Mesenteric fat pad (tissue), 1 donor: ENCODE data around the gene AMFR. TPM values are rescaled to one million over a fixed set of nuclear protein-coding genes. Genes with fewer than 3 reads are reported as not detected.
"Not testable (repeated sequence)": the region's sequence is repeated elsewhere in the genome, so short reads cannot be mapped to it uniquely, and the experiment has no call there.

Experiments
- DNase-seq: peaks from one replicate; pipeline ENCODE4 v3.0.0-alpha.2; 2020; ENCODE audit warnings: low spot score
- total RNA-seq: library from RNA; stranded (reverse); fragmentation: NEBNext Ultra II Directional; extraction: Animal tissue kit (Norgen Biotek cat#: 25700); gene quantifications from one replicate; pipeline ENCODE4 v1.2.1, GENCODE V29; 2021
- donor health status: DM: yes; HTN: yes; CAD: no.

AMFR gene
- total RNA-seq, 1 donor from 2014 or later: 113 TPM

DNA sequence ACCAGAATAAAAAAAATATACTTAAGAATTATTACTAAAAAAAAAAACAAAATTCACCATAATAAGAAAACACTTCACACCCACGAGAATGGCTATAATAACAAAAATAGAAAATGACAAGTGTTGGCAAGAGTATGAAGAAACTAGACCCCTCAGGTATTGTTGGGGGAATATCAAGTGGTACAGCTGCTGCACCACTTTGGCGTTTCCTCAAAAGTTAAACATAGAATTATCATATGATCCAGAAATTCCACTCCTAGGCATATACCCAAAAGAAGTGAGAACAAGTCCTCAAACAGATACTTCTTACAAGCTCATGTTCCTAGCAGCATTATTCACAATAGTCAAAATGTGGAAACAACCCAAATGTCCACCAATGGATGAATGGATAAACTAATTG, 26.3 kb downstream of the AMFR start:
- DNase-seq: no peak

DNA sequence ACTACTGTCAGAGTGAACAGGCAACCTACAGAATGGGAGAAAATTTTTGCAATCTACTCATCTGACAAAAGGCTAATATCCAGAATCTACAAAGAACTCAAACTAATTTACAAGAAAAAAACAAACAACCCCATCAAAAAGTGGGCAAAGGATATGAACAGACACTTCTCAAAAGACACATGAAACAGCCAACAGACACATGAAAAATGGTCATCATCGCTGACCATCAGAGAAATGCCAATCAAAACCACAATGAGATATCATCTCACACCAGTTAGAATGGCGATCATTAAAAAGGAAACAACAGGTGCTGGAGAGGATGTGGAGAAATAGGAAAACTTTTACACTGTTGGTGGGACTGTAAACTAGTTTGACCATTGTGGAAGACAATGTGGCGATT, 28.6 kb downstream of the AMFR start:
- DNase-seq: not testable (repeated sequence)

DNA sequence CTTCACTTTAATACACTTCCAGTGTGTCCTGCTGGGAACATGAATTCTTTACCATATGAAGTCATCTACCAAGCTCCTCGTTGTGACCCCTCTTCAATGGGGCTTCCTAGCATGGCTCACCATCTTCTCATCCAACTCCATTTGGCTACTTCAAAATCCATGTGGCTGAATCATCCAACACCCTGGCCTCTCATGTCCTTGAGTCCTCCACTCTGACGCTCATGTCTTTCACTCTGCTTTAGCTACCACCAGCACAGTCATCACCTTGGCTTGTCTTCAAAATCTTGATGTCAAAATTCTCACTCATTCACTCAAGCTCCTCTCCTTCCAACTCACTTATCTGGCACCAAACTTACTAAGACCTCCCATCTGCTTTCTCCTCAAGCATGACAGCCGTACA, 35.8 kb downstream of the AMFR start:
- no peak for DNase-seq

DNA sequence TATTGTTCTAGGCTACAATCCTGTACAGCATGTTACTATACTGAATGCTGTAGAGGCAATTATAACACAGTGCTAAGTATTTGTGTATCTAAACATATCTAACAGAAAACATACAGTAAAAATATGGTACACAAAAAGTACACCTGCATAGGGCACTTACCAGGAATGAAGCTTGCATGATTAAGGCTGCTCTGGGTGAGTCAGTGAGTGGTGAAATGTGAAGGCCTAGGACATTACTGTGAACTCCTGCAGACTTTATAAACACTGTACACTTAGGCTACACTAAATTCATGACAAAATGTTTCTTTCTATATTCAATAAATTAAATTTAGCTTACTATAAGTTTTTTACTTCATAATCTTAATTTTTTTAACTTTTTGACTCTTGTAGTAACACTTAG, 37.1 kb downstream of the AMFR start:
- no peak for DNase-seq

DNA sequence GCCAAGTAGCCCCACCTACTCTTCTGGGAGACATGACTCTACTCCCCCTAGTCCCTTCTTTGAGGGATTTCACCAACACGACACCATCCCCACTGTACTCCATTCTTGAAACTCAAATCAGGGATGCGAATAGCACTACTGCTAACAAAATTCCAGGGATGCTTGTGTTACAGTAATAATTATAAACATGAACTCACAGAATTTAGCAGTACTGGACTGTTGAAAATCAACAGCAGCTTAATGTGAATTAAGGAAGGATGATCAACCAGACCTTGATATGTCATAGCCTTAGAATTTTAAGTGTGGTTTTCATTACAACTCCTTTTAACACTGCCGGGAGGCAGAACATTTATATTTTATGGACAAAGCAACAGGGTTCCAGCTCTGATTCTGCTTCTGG, 37.9 kb downstream of the AMFR start:
- DNase-seq: no peak

DNA sequence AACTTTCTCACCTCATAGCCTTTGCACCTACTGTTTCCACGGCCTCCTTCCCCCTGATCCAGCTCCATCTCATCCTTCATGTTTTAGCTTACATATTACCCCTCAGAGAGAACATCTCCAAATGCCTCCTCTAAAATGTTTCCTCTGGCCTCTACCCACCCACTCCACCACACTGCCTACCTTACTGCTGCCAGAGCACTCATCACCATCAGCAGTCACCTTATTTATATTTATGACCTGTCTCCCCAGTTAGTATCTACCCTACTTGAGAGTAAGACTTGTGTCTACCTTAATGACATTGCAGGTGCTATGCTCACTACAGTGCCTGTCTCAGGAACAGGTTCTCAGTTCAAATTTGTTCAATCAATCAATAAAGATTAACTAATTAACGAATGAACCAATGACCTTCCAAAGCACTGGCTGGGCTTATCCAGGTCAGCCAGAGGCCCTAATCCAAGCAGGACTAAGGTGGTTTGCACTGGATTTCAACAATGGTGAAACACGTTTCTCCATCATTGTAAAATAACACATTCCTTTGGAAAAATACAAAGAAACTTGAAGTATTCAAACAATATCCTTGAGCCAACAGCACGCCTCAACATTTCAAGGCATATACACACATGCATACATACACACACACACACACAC, 41.1 kb downstream of the AMFR start:
- DNase-seq: no peak

DNA sequence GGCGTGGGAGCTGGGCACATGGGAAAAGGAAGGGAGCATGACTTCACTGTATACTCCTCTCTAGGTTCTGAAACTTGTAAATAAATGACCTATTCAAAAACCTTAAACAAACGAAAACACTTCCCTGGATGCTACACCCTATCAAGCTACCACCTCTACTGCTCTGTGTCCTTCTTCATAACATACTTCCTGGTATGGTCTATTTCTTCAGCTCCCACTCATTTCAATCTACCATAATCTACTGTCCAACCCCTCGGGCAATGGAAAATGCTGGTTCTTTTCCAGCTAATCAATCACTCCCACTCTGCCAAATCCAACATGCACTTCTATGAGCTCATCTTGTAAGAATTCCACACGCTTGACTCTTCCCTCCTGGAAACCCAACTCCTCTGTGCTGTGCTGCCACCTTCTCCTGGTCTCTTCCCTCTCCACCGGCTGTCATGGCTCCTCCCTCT, 42.4 kb downstream of the AMFR start:
- no peak for DNase-seq

DNA sequence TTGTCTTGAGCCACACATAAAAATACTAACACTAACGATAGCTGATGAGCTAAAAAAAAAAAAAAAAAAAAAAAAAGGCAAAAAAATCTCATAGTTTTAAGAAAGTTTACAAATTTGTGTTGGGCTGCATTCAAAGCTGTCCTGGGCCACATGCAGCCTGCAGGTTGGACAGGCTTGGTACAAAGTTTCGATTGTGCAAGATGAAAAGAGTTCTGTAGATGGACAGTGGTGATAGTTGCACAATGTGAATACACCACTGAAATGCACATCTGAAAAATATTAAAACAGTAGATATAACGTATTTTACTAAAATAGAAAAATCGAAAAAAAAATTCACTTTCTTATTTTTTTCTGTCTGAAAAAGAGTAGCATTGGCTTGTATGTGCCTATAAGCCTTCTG, 42.9 kb downstream of the AMFR start:
- DNase-seq: no peak

DNA sequence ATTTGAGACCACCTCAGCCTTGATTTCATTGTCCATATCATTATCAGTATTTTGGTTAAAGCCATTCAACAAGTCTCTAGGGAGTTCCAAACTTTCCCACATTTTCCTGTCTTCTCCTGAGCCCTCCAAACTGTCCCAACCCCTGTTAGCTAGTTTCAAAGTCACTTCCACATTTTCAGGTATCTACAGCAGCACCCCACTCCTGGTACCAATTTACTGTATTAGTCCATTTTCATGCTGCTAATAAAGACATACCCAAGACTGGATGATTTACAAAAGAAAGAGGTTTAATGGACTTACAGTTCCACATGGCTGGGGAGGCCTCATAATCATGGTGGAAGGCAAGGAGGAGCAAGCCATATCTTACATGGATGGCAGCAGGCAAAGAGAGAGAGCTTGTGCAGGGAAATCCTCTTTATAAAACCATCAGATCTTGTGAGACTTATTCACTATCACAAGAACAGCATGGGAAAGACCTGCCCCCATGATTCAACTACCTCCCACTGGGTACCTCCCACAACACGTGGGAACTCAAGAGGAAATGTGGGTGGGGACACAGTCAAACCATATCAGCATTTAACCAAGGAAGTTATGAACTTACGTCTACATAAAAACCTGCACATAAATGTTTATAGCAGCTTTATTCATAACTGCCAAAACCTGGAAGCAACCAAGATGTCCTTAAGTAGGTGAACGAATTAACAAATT, 44.4 kb downstream of the AMFR start:
- DNase-seq: not testable (repeated sequence)

DNA sequence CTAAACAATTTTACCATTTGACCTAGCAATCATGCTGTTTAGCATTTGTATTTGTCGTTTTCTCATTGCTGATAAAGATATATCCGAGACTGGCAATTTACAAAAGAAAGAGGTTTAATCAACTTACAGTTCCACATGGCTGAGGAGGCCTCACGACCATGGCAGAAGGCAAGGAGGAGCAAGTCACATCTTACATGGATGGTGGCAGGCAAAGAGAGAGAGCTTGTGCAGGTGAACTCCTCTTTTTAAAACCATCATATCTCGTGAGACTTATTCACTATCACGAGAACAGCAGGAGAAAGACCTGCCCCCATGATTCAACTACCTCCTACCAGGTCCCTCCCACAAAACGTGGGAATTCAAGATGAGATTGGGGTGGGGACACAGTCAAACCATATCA, 46.3 kb downstream of the AMFR start:
- not testable (repeated sequence) for DNase-seq

DNA sequence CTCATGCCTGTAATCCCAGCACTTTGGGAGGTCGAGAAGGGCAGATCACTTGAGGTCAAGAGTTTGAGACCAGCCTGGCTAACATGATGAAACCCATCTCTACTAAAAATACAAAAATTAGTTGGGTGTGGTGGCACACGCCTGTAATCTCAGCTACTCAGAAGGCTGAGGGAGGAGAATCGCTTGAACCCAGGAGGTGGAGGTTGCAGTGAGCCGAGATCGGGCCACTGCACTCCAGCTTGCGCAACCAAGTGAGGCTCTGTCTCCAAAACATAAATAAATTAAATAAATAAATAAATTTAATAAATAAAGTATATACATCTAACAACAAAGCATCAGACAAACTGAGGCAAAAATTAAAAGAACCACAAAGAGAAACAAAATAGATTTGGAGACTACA, 49.6 kb downstream of the AMFR start:
- not testable (repeated sequence) for DNase-seq

DNA sequence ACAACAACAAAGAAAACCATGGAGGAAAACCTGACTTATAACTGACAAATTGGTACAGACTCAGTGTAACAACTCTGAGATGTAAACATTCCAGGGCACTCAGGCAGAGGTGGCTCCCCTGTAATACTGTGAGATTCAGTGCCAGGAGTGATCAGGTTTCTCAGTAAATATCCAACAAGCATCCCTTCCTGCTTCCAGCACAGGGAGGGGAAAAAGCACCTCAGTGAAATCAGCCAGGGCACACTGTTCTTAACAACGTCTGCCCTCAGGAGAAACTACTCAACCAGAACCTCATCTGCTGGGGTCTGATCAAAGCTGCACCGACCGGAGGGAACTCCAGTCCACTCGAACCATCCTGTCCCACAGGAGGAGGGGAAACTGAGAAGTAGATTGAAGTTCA, 52.3 kb downstream of the AMFR start:
- DNase-seq: no peak

DNA sequence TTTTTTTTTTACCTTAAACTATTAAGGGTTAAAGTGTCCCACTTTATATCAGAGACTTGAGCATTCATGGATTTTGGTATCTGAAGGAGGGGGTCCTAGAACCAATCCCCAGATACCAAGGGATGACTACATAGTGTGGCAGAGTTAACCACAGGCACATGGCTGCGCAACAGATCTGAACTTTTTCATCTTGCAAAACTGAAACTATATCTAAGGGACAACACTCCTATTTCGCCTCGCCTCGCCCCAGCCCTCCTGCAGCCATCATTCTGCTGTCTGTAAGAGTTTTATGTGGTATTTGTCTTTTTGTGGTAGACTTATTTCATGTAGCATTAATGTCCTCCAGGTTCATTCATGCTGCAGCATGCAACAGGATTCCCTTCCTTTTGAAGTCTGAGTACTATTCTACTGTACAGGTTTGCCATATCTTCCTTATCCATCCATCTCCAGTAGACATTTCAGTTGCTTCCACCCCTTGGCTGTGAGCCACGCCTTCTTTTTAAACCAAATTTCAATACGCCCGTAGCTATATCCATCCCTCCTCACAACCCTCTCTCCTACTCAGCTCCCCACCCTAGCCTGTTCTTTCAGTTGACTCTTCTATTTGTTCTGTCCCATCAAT, 53.2 kb downstream of the AMFR start:
- no peak for DNase-seq

DNA sequence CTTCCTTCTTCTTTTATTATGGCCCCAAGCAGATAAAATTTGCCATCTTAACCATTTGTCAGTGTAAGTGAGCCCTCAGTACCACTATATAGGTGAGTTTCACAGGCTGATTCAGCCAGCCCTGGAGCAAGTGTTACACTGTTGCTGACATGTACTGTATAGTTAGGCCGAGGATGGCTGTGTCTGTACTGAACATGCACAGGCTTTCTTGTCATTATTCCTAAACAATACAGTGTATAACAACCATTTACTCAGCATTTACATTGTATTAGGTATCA, 53.7 kb downstream of the AMFR start:
- DNase-seq: no peak

DNA sequence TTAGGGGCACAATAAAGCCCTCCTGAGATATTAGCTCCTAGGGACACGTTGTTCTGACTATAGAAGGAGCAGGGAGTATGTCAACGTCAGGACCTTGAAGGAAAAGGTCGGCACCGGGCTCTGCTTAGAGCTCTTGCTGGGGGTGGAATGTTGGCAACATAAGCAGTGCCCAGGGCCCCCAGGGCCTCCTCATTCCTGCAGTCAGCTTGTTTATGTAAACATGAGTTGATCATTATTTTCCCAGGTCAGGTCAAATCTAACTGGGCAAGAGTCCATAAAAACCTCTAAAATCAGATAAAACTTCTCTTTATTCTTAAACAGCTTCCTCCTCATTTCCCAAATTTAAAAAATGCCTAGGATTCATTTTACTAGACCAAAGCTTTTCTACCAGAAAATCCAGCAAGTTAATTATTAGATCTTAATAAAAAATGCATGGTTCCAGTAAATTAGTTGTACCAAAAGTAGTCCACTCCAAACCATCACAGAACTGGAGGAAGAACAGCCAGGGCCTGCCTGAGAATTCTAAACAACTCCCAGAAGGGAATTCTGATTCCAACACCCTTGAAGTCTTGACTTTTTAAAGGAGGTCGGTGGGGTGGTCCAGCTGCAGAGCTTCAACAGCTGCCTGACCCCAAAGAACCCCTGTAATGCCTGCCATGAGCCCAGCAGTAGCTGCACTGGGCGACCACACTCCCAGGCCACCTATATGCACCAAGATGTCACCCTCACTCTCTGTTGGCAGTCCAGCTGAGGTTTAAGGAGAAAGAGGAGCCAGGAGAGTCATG, 54.3 kb downstream of the AMFR start:
- DNase-seq: no peak

DNA sequence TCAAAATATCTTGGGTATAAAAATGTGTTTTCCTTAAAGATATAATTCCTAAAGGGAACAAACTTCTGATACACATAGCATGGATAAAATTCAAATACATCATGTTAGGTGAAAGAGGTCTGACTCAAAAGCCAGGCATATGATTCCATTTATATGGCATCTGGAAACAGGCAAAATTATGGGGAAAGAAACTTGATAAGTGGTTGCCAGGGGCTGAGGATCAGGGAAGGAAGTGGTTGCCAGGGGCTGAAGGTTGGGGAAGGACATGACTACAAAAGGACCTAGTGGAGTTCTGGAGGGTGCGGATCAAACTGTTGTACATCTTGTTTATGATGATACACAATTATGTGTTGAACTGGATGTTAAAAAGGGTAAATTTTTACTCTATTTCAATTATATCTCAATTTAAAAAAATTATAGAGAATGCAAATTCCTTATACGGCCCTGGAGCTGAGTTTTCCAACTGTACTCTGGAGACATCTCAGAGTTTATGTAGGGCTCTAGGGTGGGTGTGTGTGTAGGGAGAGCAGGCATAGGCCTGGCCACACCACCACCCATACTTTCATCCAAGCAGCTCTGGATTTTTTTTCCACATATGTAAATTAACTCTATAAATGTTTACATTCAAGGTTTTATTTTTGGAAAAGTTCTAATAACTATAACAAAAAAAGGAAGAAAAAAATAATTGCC, 55.0 kb downstream of the AMFR start:
- no peak for DNase-seq

DNA sequence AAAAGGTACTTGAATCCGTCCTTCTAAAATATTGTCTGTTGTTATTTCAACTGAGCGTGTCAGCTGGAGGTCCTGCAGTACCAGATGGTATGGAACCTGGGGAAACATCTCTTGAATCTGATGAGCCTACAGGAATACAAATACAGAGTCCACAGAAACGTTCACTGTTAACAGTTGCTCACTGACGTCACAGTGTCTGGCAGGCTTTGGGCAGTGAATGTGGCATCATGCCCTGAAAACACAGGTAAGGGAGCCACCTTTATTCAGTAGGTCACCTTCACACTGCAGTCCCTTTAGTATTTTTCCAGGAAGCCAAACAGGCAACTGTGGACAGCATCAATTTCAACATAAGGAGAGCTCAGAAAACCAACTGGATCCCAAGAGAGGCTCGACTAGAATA, 56.1 kb downstream of the AMFR start:
- DNase-seq: no peak

DNA sequence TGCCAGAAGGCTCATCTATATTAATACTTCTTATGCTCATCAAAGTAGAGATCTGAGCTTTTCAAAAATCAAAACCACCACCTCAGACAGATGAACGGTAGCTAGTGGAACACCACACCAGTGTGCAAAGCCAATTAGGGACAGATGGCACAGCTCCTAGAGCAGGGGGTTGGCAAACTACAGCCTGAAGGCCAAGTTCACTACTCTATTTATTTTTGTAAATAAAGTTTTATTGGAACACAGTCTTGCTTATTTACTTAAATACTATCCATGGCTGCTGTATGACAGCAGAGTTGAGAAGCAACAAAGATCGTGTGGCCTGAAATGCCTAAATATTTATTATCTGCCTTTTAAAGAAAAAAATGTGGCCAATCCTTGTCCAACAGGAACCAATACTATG, 56.8 kb downstream of the AMFR start:
- no peak for DNase-seq

DNA sequence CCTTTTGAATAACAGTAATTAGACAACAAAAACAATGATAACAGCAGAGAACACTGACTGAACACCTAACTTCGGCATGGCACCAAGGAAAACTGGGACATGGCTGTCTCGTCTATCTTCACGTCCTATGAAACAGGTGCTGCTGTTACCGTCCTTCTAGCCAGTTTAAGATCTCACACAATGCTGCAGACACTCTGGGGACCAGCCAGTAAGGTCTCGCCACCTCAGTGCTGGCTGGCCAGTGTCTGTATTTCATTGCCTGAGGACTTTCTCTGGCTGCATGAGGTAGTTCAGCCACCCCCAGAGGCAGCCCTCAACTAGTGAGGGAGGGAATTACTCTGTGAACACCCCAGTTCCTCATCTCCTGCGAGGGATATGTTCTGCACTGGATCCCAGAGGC, 57.6 kb downstream of the AMFR start:
- no peak for DNase-seq

DNA sequence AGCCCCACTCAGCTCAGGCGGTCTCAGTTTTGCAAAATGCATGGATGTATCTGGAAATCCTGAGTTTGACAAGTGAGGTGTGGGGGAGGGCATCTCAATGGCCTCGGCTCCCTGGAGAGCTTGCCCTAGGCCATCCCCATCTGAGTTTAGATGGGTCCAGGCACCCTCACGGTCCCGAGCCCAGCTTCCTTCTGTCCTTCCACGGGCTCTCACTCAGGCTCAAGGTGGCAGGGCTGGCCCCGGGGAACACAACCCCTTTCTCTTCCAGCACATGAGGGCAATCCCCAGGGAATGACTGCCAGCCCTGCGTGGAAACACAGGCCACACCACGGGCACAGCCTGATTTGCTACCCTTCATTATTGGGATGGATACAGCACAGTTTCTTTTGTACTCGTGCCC, 58.4 kb downstream of the AMFR start:
- DNase-seq: no peak

DNA sequence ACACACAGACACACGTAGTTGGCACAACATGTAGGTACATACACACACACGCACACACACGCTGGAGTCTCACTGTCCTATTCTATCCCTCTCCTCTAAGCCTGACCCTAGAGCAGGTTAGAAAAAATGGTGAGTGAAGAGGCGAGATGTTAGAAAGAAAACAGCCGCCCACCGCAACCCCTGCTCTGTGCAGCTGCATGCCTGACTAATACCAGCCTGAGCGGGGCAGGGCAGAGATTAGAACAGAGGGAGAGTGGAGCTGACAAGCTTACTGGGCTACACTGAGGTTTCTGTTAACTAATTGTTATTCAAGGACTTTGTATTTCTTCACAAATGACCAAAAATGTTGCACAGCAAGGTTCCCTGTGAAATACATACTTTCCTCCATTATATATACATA, 59.8 kb downstream of the AMFR start:
- DNase-seq: no peak

DNA sequence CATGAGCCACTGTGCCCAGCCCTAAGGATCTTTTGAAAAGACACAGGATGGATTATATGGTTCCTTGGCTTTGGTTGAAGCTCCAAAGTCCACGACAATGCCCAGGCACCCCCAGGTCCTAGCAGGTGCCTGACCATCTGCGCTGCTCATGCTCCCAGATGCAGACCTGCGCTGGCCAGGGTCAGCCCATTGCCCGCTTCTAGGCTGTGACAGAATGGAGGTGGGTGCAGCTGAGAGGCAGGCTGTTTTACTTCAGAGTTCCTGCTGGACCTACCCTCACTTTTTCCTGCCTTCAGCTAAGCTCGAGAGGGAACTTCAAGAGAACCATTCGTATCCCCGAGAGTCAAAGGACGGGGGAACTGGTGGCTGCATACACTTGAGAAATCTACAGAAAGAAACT, 60.5 kb downstream of the AMFR start:
- no peak for DNase-seq
